ENCODE measurements around the gene SLC25A21.

GRCh38 chr14:37221073-37221472, 48.7 kb upstream of the SLC25A21 start:
- TF ChIP-seq, protein P1, sequence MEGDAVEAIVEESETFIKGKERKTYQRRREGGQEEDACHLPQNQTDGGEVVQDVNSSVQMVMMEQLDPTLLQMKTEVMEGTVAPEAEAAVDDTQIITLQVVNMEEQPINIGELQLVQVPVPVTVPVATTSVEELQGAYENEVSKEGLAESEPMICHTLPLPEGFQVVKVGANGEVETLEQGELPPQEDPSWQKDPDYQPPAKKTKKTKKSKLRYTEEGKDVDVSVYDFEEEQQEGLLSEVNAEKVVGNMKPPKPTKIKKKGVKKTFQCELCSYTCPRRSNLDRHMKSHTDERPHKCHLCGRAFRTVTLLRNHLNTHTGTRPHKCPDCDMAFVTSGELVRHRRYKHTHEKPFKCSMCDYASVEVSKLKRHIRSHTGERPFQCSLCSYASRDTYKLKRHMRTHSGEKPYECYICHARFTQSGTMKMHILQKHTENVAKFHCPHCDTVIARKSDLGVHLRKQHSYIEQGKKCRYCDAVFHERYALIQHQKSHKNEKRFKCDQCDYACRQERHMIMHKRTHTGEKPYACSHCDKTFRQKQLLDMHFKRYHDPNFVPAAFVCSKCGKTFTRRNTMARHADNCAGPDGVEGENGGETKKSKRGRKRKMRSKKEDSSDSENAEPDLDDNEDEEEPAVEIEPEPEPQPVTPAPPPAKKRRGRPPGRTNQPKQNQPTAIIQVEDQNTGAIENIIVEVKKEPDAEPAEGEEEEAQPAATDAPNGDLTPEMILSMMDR (conservative IDR thresholded peaks at IDR 0.05; ENCODE audit: low read depth in 2 of 2), result no peak
- TF ChIP-seq POLR2AphosphoS5 (IDR thresholded peaks at IDR 0.05; ENCODE audit: low read depth), result no peak
- TF ChIP-seq EZH2 (IDR thresholded peaks at IDR 0.05; ENCODE audit: low read depth, unreplicated experiment), result no peak
- TF ChIP-seq, protein P2, sequence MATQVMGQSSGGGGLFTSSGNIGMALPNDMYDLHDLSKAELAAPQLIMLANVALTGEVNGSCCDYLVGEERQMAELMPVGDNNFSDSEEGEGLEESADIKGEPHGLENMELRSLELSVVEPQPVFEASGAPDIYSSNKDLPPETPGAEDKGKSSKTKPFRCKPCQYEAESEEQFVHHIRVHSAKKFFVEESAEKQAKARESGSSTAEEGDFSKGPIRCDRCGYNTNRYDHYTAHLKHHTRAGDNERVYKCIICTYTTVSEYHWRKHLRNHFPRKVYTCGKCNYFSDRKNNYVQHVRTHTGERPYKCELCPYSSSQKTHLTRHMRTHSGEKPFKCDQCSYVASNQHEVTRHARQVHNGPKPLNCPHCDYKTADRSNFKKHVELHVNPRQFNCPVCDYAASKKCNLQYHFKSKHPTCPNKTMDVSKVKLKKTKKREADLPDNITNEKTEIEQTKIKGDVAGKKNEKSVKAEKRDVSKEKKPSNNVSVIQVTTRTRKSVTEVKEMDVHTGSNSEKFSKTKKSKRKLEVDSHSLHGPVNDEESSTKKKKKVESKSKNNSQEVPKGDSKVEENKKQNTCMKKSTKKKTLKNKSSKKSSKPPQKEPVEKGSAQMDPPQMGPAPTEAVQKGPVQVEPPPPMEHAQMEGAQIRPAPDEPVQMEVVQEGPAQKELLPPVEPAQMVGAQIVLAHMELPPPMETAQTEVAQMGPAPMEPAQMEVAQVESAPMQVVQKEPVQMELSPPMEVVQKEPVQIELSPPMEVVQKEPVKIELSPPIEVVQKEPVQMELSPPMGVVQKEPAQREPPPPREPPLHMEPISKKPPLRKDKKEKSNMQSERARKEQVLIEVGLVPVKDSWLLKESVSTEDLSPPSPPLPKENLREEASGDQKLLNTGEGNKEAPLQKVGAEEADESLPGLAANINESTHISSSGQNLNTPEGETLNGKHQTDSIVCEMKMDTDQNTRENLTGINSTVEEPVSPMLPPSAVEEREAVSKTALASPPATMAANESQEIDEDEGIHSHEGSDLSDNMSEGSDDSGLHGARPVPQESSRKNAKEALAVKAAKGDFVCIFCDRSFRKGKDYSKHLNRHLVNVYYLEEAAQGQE (IDR thresholded peaks at IDR 0.05; ENCODE audit: unreplicated experiment), result no peak
- TF ChIP-seq STAT1 (IDR thresholded peaks at IDR 0.05; ENCODE audit: unreplicated experiment), result no peak
- no peak for TF ChIP-seq ZNF331 (CRISPR knock-in tag; IDR thresholded peaks at IDR 0.05; ENCODE audit: low read depth)
- no peak for TF ChIP-seq CREB1 (CRISPR knock-in tag; IDR thresholded peaks at IDR 0.05; ENCODE audit: low read depth)
- no peak for TF ChIP-seq EZH2phosphoT487 (IDR thresholded peaks at IDR 0.05; ENCODE audit: unreplicated experiment)

Measured in GM23338 (cell line).